Measurements from ENCODE around the gene EPHB3.

The EPHB3 gene

GRCh38 chr3:184556582-184557347 lies 4.8 kb upstream of the EPHB3 start:
- no peak overlapping the region for H3K27ac ChIP-seq (ENCODE audit: low read length)
- H3K9ac ChIP-seq (ENCODE audit: low read length) = no peak overlapping the region
- H3K36me3 ChIP-seq (replicated peaks; ENCODE audit: insufficient read depth, low read length) = no peaks in the 10 kb centered on the region
- peaks cover 8% of the 10 kb centered on the region for H3K4me1 ChIP-seq (ENCODE audit: low read length)
- H3K4me3 ChIP-seq (ENCODE audit: low read length) = no peak overlapping the region
- TF ChIP-seq EZH2phosphoT487 (IDR thresholded peaks at IDR 0.05; ENCODE audit: low read length) (no peak), CTCF (IDR thresholded peaks at IDR 0.05; ENCODE audit: low read length) (no peak), EZH2 (optimal IDR thresholded peaks at IDR 0.05; ENCODE audit: low read depth, low read length) (no peak)
- H3K79me2 ChIP-seq (ENCODE audit: low read length) = no peaks in the 10 kb centered on the region
- no peaks in the 10 kb centered on the region for H3F3A ChIP-seq (ENCODE audit: insufficient read depth, low read length)
- H2AFZ ChIP-seq (ENCODE audit: low read length) = no peak overlapping the region
- peaks cover 55% of the 10 kb centered on the region for H3K27me3 ChIP-seq (replicated peaks; ENCODE audit: insufficient read depth, low read length)
- no peak overlapping the region for H3K4me2 ChIP-seq (ENCODE audit: low read depth, low read length)
- no peak for DNase-seq
- no peaks in the 10 kb centered on the region for H3K9me3 ChIP-seq (replicated peaks; ENCODE audit: insufficient read depth, low read length)
- H3K9me2 ChIP-seq (replicated peaks; ENCODE audit: insufficient read depth, low read length) = no peaks in the 10 kb centered on the region
- no peaks in the 10 kb centered on the region for H4K20me1 ChIP-seq (ENCODE audit: insufficient read depth, low read length)

GRCh38 chr3:184557348-184557950 lies 4.1 kb upstream of the EPHB3 start:
- no peak for DNase-seq
- H3K27ac ChIP-seq (ENCODE audit: low read length) = no peak overlapping the region
- no peaks in the 10 kb centered on the region for H3K9me3 ChIP-seq (replicated peaks; ENCODE audit: insufficient read depth, low read length)
- no peaks in the 10 kb centered on the region for H3K9me2 ChIP-seq (replicated peaks; ENCODE audit: insufficient read depth, low read length)
- H3K79me2 ChIP-seq (ENCODE audit: low read length) = no peaks in the 10 kb centered on the region
- H4K20me1 ChIP-seq (ENCODE audit: insufficient read depth, low read length) = no peaks in the 10 kb centered on the region
- no peak overlapping the region for H3K9ac ChIP-seq (ENCODE audit: low read length)
- H3K4me3 ChIP-seq (ENCODE audit: low read length) = no peak overlapping the region
- no peak overlapping the region for H3K4me2 ChIP-seq (ENCODE audit: low read depth, low read length)
- no peak overlapping the region for H2AFZ ChIP-seq (ENCODE audit: low read length)
- no peak for TF ChIP-seq EZH2 (optimal IDR thresholded peaks at IDR 0.05; ENCODE audit: low read depth, low read length)
- no peak for TF ChIP-seq CTCF (IDR thresholded peaks at IDR 0.05; ENCODE audit: low read length)
- no peak for TF ChIP-seq EZH2phosphoT487 (IDR thresholded peaks at IDR 0.05; ENCODE audit: low read length)
- no peaks in the 10 kb centered on the region for H3K36me3 ChIP-seq (replicated peaks; ENCODE audit: insufficient read depth, low read length)
- H3K4me1 ChIP-seq (ENCODE audit: low read length) = peaks cover 8% of the 10 kb centered on the region
- peaks cover 60% of the 10 kb centered on the region for H3K27me3 ChIP-seq (replicated peaks; ENCODE audit: insufficient read depth, low read length)
- H3F3A ChIP-seq (ENCODE audit: insufficient read depth, low read length) = no peaks in the 10 kb centered on the region

GRCh38 chr3:184558726-184559125 lies 2.9 kb upstream of the EPHB3 start:
- Histone ChIP-seq H3K27me3 (replicated peaks; ENCODE audit: insufficient read depth, low read length) (peaks cover 73% of the 10 kb centered on the region), H3K27ac (ENCODE audit: low read length) (no peak overlapping the region)

More at GRCh38 chr3:184558726-184559125, 2.9 kb upstream of the EPHB3 start:
- Histone ChIP-seq H3K4me3 (ENCODE audit: low read length) (no peak overlapping the region), H2AFZ (ENCODE audit: low read length) (no peak overlapping the region), H4K20me1 (ENCODE audit: insufficient read depth, low read length) (no peaks in the 10 kb centered on the region), H3K9ac (ENCODE audit: low read length) (no peak overlapping the region), H3K36me3 (replicated peaks; ENCODE audit: insufficient read depth, low read length) (no peaks in the 10 kb centered on the region), H3F3A (ENCODE audit: insufficient read depth, low read length) (no peaks in the 10 kb centered on the region), H3K9me3 (replicated peaks; ENCODE audit: insufficient read depth, low read length) (no peaks in the 10 kb centered on the region), H3K9me2 (replicated peaks; ENCODE audit: insufficient read depth, low read length) (no peaks in the 10 kb centered on the region), H3K4me1 (ENCODE audit: low read length) (peaks cover 8% of the 10 kb centered on the region), H3K4me2 (ENCODE audit: low read depth, low read length) (no peak overlapping the region), H3K79me2 (ENCODE audit: low read length) (no peaks in the 10 kb centered on the region)
- TF ChIP-seq EZH2 (optimal IDR thresholded peaks at IDR 0.05; ENCODE audit: low read depth, low read length) (no peak), EZH2phosphoT487 (IDR thresholded peaks at IDR 0.05; ENCODE audit: low read length) (no peak), CTCF (IDR thresholded peaks at IDR 0.05; ENCODE audit: low read length) (no peak)
- DNase-seq = no peak
